ENCODE results near the gene H6PD. TPM values are rescaled to one million over a fixed set of nuclear protein-coding genes. Genes with fewer than 3 reads are reported as not detected.
A peak's percentile ranks its signal among the peaks of the same experiment; 100 is the strongest.

The H6PD gene
- total and polyA plus RNA-seq, 9 of the 15 experiments (the other 6 are each of a cell fraction or from before 2014, with no cell fraction given): 0.04 to 2.5 (median 0.95) TPM

- TF ChIP-seq, protein P1, sequence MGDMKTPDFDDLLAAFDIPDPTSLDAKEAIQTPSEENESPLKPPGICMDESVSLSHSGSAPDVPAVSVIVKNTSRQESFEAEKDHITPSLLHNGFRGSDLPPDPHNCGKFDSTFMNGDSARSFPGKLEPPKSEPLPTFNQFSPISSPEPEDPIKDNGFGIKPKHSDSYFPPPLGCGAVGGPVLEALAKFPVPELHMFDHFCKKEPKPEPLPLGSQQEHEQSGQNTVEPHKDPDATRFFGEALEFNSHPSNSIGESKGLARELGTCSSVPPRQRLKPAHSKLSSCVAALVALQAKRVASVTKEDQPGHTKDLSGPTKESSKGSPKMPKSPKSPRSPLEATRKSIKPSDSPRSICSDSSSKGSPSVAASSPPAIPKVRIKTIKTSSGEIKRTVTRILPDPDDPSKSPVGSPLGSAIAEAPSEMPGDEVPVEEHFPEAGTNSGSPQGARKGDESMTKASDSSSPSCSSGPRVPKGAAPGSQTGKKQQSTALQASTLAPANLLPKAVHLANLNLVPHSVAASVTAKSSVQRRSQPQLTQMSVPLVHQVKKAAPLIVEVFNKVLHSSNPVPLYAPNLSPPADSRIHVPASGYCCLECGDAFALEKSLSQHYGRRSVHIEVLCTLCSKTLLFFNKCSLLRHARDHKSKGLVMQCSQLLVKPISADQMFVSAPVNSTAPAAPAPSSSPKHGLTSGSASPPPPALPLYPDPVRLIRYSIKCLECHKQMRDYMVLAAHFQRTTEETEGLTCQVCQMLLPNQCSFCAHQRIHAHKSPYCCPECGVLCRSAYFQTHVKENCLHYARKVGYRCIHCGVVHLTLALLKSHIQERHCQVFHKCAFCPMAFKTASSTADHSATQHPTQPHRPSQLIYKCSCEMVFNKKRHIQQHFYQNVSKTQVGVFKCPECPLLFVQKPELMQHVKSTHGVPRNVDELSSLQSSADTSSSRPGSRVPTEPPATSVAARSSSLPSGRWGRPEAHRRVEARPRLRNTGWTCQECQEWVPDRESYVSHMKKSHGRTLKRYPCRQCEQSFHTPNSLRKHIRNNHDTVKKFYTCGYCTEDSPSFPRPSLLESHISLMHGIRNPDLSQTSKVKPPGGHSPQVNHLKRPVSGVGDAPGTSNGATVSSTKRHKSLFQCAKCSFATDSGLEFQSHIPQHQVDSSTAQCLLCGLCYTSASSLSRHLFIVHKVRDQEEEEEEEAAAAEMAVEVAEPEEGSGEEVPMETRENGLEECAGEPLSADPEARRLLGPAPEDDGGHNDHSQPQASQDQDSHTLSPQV (IDR thresholded peaks at IDR 0.05): no peak
- TF ChIP-seq HDAC3 (IDR thresholded peaks at IDR 0.05; ENCODE audit: borderline replicate concordance, partially characterized antibody) (no peak), ETV5 (CRISPR knock-in tag; IDR thresholded peaks at IDR 0.05; ENCODE audit: low read depth) (no peak), RBM25 (IDR thresholded peaks at IDR 0.05; ENCODE audit: low read depth, low read length, severe bottlenecking) (no peak), CHCHD3 (CRISPR knock-in tag; IDR thresholded peaks at IDR 0.05) (no peak)
Observed at GRCh38 chr1:9203511-9203982, 31.0 kb upstream of the H6PD start (continued).

- H3K79me2 ChIP-seq (ENCODE audit: control insufficient read depth, insufficient read depth, low read length): no peaks in the 10 kb centered on the region
- no peak overlapping the region for H3K4me2 ChIP-seq (ENCODE audit: insufficient read depth, low read length)
- intact Hi-C loops (cut with micrococcal nuclease) (no loop called here), in situ Hi-C loops (cut with MboI) (no loop called here)
- WGBS (ENCODE audit: insufficient coverage, low coverage, missing lambda C conversion rate): 4% methylated on average over 7 of the region's 7 CpGs
- no peaks in the 10 kb centered on the region for H3K9me3 ChIP-seq (replicated peaks; ENCODE audit: control insufficient read depth, insufficient read depth, low read depth, low read length)
- H3K36me3 ChIP-seq (ENCODE audit: control insufficient read depth, insufficient read depth, low read length): no peaks in the 10 kb centered on the region
- DNase-seq (ENCODE audit: extremely low read depth in 1 of 4, low spot score in 3 of 4): no peak
- peaks cover 11% of the 10 kb centered on the region; the same call in 1 of the 2 replicates for H4K20me1 ChIP-seq (replicated peaks; ENCODE audit: control insufficient read depth, insufficient read depth, low read length)
- ChIA-PET CTCF (ENCODE audit: low intra/inter-chr PET ratio) (no interaction called here), POLR2A (no interaction called here)
- no peak for FAIRE-seq
- no peak overlapping the region for H3K4me3 ChIP-seq
- H3K9ac ChIP-seq (ENCODE audit: insufficient read depth in 1 of 2, low read depth in 2 of 2, low read length in 2 of 2): no peak overlapping the region
- no peak overlapping the region for H2AFZ ChIP-seq (ENCODE audit: low read depth, low read length)
- TF ChIP-seq, protein P2, sequence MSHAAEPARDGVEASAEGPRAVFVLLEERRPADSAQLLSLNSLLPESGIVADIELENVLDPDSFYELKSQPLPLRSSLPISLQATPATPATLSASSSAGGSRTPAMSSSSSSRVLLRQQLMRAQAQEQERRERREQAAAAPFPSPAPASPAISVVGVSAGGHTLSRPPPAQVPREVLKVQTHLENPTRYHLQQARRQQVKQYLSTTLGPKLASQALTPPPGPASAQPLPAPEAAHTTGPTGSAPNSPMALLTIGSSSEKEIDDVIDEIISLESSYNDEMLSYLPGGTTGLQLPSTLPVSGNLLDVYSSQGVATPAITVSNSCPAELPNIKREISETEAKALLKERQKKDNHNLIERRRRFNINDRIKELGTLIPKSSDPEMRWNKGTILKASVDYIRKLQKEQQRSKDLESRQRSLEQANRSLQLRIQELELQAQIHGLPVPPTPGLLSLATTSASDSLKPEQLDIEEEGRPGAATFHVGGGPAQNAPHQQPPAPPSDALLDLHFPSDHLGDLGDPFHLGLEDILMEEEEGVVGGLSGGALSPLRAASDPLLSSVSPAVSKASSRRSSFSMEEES (CRISPR knock-in tag; IDR thresholded peaks at IDR 0.05): peak; percentile 37; the same call in 1 of the 2 replicates
- no peak for TF ChIP-seq SAFB (IDR thresholded peaks at IDR 0.05; ENCODE audit: borderline replicate concordance, low read depth, low read length)
- no TSS peak for BruUV-seq (replicated peaks)
- no peak for ATAC-seq
- no peaks in the 10 kb centered on the region for H3K9me1 ChIP-seq (ENCODE audit: control insufficient read depth, insufficient read depth, low read length)
- H3K27ac ChIP-seq (ENCODE audit: extremely low read depth, low read depth, low read length): no peak overlapping the region
- H3K27me3 ChIP-seq (ENCODE audit: control insufficient read depth in 2 of 2, insufficient read depth in 2 of 2, low read length in 2 of 2): peaks cover 73 to 80% of the 10 kb centered on the region in 2 experiments
- H3K4me1 ChIP-seq (replicated peaks in 1 of 2; ENCODE audit: control insufficient read depth in 2 of 2, insufficient read depth in 2 of 2, low read length in 2 of 2): no peaks in the 10 kb centered on the region
Observed at GRCh38 chr1:9204156-9204720, 30.3 kb upstream of the H6PD start.
